Effector memory CD8-positive, alpha-beta T cell (primary cell): ENCODE measurements around the gene RNGTT.

Experiments used
- ATAC-seq: fragments of 150-1000 bp; cut with Tn5 transposase; replicated peaks from 2 replicates; pipeline ENCODE4 v1.10.0; 2021; ENCODE audit warnings: mild to moderate bottlenecking, moderate library complexity
- DNase-seq, 3 experiments: peaks; one replicate each; pipeline ENCODE4 v3.0.0; 2021
- H3K27ac Mint-ChIP-seq, 2 donors: one replicate each; pipeline ENCODE4 v1.8.0; 2022; ENCODE audit warnings: mild to moderate bottlenecking in 2 of 2, mixed read lengths in 2 of 2, moderate library complexity in 2 of 2
- H3K27me3 Mint-ChIP-seq, 2 donors: one replicate each; pipeline ENCODE4 v1.8.0; 2022; ENCODE audit warnings: mixed read lengths in 2 of 2
- H3K36me3 Mint-ChIP-seq: one replicate; pipeline ENCODE4 v1.8.0; 2022; ENCODE audit warnings: mild to moderate bottlenecking, moderate library complexity, mixed read lengths; ENCODE audit not compliant: insufficient read depth
- H3K4me1 Mint-ChIP-seq, 2 donors: one replicate each; pipeline ENCODE4 v1.8.0; 2022; ENCODE audit warnings: low read depth in 2 of 2, mixed read lengths in 2 of 2
- H3K4me3 Mint-ChIP-seq, 2 donors: one replicate each; pipeline ENCODE4 v1.8.0; 2022; ENCODE audit warnings: mild to moderate bottlenecking in 2 of 2, mixed read lengths in 2 of 2, moderate library complexity in 2 of 2
- H3K9me3 Mint-ChIP-seq, 2 donors: one replicate each; pipeline ENCODE4 v1.8.0; 2022; ENCODE audit warnings: mixed read lengths in 2 of 2

Gene RNGTT

GRCh38 chr6:88599571-88599970 is 363.8 kb downstream of the RNGTT start:
- Mint-ChIP-seq H3K9me3 (no peaks in the 10 kb centered on the region), H3K27ac (no peak overlapping the region), H3K36me3 (no peaks in the 10 kb centered on the region), H3K27me3 (peaks cover 4 to 10% of the 10 kb centered on the region in 2 donors), H3K4me3 (no peak overlapping the region), H3K4me1 (no peaks in the 10 kb centered on the region)
- DNase-seq (no peak), ATAC-seq (no peak)

- no peak overlapping the region for H3K27ac Mint-ChIP-seq
- no peak overlapping the region for H3K4me3 Mint-ChIP-seq
- ATAC-seq (no peak), DNase-seq (no peak)
- H3K36me3 Mint-ChIP-seq = no peaks in the 10 kb centered on the region
- no peaks in the 10 kb centered on the region for H3K4me1 Mint-ChIP-seq
- no peaks in the 10 kb centered on the region for H3K9me3 Mint-ChIP-seq
- peaks cover 10% of the 10 kb centered on the region in 2 donors for H3K27me3 Mint-ChIP-seq
These were observed 366.6 kb downstream of the RNGTT start for GRCh38 chr6:88596801-88597200.

DNA sequence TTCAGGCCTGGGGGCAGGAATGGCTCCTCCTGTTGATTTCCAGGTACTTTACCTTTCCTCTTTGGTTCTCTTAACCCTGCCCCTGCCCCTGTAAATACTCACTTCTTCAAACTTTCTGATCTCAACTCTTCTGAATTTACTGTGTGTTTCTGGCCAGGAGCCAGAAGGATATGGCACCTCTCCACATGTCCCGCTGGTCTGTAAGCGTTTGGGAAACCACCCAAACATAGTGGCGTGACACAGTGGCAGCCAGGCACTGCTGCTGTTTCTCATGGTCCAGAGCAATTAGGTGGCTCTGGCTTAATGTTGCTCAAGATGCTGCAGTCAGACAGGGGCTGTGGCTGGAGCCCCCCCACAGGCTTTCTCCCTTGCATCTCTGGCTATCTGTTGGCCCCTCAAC is 374.5 kb downstream of the RNGTT start:
- DNase-seq (no peak), ATAC-seq (no peak)
- H3K4me1 Mint-ChIP-seq = peaks cover 0 to 2% of the 10 kb centered on the region in 2 donors
- H3K4me3 Mint-ChIP-seq = no peak overlapping the region
- H3K27ac Mint-ChIP-seq = no peak overlapping the region
- no peaks in the 10 kb centered on the region for H3K9me3 Mint-ChIP-seq
- no peaks in the 10 kb centered on the region for H3K36me3 Mint-ChIP-seq
- H3K27me3 Mint-ChIP-seq = peaks cover 60 to 70% of the 10 kb centered on the region in 2 donors

GRCh38 chr6:88587150-88587520 is 376.3 kb downstream of the RNGTT start:
- Mint-ChIP-seq H3K27ac (no peak overlapping the region), H3K4me3 (no peak overlapping the region), H3K9me3 (peaks cover 0 to 2% of the 10 kb centered on the region in 2 donors), H3K4me1 (peaks cover 0 to 2% of the 10 kb centered on the region in 2 donors), H3K36me3 (no peaks in the 10 kb centered on the region), H3K27me3 (peaks cover 60 to 71% of the 10 kb centered on the region in 2 donors)
- DNase-seq (no peak), ATAC-seq (no peak)

DNA sequence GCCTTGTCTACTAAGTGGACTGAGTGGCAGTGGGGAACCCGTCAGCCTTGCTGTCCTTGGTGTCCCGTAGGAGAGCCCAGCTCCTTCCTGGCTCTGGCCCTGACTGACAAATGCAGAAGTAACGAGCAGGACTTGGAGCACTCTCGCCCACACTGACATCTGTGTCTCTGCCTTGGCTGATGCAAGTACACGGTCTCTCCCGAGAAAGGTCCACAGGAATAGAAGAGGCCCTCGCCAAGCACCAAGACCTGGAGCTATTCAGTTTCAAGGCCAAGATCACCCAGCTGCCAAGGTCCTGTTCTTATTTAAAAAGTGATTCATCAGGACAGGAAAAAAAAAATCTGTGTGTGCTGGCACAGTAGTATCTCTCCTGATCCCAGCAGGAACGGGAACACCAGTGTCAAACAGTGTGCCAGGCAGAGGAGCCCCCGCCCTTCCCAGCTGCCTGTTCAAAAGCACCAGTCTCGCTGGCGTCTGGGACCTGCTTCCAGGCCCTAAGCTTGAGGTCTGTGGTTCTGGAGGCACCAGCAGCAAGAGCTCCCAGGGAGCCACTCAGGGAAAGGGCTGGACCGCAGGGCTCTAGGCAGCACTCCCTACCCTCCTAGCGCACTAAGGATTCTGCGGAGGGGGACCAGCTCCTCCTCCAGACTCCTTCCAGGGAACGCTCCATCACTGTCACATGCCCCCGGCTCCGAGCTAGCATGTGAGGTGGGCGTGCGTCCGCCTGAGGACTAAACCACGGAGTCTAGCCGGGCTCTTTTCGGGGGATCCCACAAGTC is 376.9 kb downstream of the RNGTT start:
- H3K9me3 Mint-ChIP-seq = peaks cover 0 to 2% of the 10 kb centered on the region in 2 donors
- peaks cover 0 to 2% of the 10 kb centered on the region in 2 donors for H3K4me1 Mint-ChIP-seq
- H3K36me3 Mint-ChIP-seq = no peaks in the 10 kb centered on the region
- no peak for ATAC-seq
- H3K27ac Mint-ChIP-seq = no peak overlapping the region
- no peak for DNase-seq
- H3K4me3 Mint-ChIP-seq = no peak overlapping the region
- peaks cover 59 to 73% of the 10 kb centered on the region in 2 donors for H3K27me3 Mint-ChIP-seq

- Mint-ChIP-seq H3K36me3 (no peaks in the 10 kb centered on the region), H3K9me3 (peaks cover 0 to 2% of the 10 kb centered on the region in 2 donors), H3K27ac (no peak overlapping the region), H3K4me1 (peaks cover 0 to 2% of the 10 kb centered on the region in 2 donors), H3K4me3 (no peak overlapping the region), H3K27me3 (peaks cover 70 to 74% of the 10 kb centered on the region in 2 donors)
- DNase-seq (no peak), ATAC-seq (no peak)
These were observed 378.1 kb downstream of the RNGTT start for GRCh38 chr6:88585276-88585692.

- no peak for DNase-seq
- Mint-ChIP-seq H3K27ac (no peak overlapping the region), H3K9me3 (peaks cover 0 to 2% of the 10 kb centered on the region in 2 donors), H3K4me3 (no peak overlapping the region), H3K27me3 (peaks cover 70 to 73% of the 10 kb centered on the region in 2 donors), H3K4me1 (peaks cover 0 to 2% of the 10 kb centered on the region in 2 donors), H3K36me3 (no peaks in the 10 kb centered on the region)
- ATAC-seq = no peak
These were observed 378.7 kb downstream of the RNGTT start for GRCh38 chr6:88584581-88585275.

DNA sequence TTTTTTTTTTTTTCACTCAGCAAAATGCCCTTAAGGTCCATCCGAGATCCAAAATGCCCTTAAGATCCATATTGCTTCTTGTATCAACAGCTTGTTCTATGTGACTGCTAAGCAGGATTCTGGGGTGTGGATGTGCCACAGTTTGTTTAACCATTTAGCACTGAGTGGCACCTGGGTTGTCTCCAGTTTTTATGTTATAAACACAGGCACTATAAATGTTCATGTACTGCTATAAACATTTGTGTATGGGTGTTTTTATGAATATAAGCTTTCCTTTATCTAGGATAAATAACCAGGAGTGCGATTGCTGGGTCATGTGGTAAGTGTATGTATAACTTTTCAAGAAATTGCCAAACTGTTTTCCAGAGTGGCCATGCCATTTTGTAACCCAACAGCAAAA is 386.0 kb downstream of the RNGTT start:
- H3K36me3 Mint-ChIP-seq = no peaks in the 10 kb centered on the region
- H3K27ac Mint-ChIP-seq = no peak overlapping the region
- ATAC-seq (no peak), DNase-seq (no peak)
- H3K4me3 Mint-ChIP-seq = no peak overlapping the region
- H3K27me3 Mint-ChIP-seq = peaks cover 20 to 28% of the 10 kb centered on the region in 2 donors
- no peaks in the 10 kb centered on the region for H3K4me1 Mint-ChIP-seq
- H3K9me3 Mint-ChIP-seq = peaks cover 0 to under 1% of the 10 kb centered on the region in 2 donors

GRCh38 chr6:88575536-88575935 is 387.9 kb downstream of the RNGTT start:
- no peaks in the 10 kb centered on the region for H3K9me3 Mint-ChIP-seq
- no peak overlapping the region for H3K27ac Mint-ChIP-seq
- DNase-seq (no peak), ATAC-seq (no peak)
- H3K36me3 Mint-ChIP-seq = no peaks in the 10 kb centered on the region
- H3K4me1 Mint-ChIP-seq = no peaks in the 10 kb centered on the region
- no peak overlapping the region for H3K4me3 Mint-ChIP-seq
- peaks cover 8 to 17% of the 10 kb centered on the region in 2 donors for H3K27me3 Mint-ChIP-seq

DNA sequence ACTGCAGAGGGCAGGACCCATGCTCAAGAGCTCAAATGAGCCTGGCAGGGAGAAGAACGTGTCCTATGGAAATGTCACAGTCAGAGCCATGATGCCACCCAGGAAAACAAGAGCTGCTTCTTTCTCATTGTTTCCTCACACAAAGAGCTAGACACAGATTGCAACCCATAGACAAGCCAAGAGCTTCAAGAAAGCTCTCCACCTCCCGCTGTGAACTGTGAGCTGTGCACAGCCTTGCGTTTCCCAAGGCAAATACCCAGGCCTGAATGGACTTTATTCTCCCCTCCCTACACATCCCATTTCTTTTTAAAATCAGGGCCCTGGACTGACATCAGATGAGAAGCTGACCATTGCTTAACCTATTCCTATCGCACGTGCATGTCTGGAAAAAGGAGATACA is 388.8 kb downstream of the RNGTT start:
- ATAC-seq (no peak), DNase-seq (no peak)
- Mint-ChIP-seq H3K4me3 (no peak overlapping the region), H3K27ac (no peak overlapping the region), H3K4me1 (no peaks in the 10 kb centered on the region), H3K9me3 (no peaks in the 10 kb centered on the region), H3K27me3 (peaks cover 0 to 10% of the 10 kb centered on the region in 2 donors), H3K36me3 (no peaks in the 10 kb centered on the region)

GRCh38 chr6:88574031-88574430 is 389.4 kb downstream of the RNGTT start:
- DNase-seq = no peak
- H3K4me1 Mint-ChIP-seq = no peaks in the 10 kb centered on the region
- no peaks in the 10 kb centered on the region for H3K9me3 Mint-ChIP-seq
- no peak overlapping the region for H3K4me3 Mint-ChIP-seq
- H3K27me3 Mint-ChIP-seq = peaks cover 0 to 10% of the 10 kb centered on the region in 2 donors
- H3K36me3 Mint-ChIP-seq = no peaks in the 10 kb centered on the region
- ATAC-seq = no peak
- H3K27ac Mint-ChIP-seq = no peak overlapping the region

- H3K9me3 Mint-ChIP-seq = no peaks in the 10 kb centered on the region
- H3K27ac Mint-ChIP-seq = no peak overlapping the region
- peaks cover 0 to 10% of the 10 kb centered on the region in 2 donors for H3K27me3 Mint-ChIP-seq
- no peaks in the 10 kb centered on the region for H3K36me3 Mint-ChIP-seq
- no peaks in the 10 kb centered on the region for H3K4me1 Mint-ChIP-seq
- DNase-seq = no peak
- ATAC-seq = no peak
- H3K4me3 Mint-ChIP-seq = no peak overlapping the region
These were observed 389.9 kb downstream of the RNGTT start for GRCh38 chr6:88573561-88573960.

GRCh38 chr6:88572449-88573139 is 390.8 kb downstream of the RNGTT start:
- Mint-ChIP-seq H3K9me3 (no peaks in the 10 kb centered on the region), H3K27me3 (peaks cover 0 to 16% of the 10 kb centered on the region in 2 donors), H3K4me1 (no peaks in the 10 kb centered on the region), H3K4me3 (no peak overlapping the region), H3K36me3 (no peaks in the 10 kb centered on the region), H3K27ac (no peak overlapping the region)
- DNase-seq (no peak), ATAC-seq (no peak)
